ENCODE results near the gene SLC37A1.
"Not testable (repeated sequence)": the region's sequence is repeated elsewhere in the genome, so short reads cannot be mapped to it uniquely, and the experiment has no call there.

SLC37A1 gene

GRCh38 chr21:42513151-42513984, at the start of gene SLC37A1:
Gene SLC37A1, plus strand, starts transcription at chr21:42513852. Its CDS starts 4,603 bp downstream, at chr21:42518455.
- no peak for FAIRE-seq
- no peak for DNase-seq (ENCODE audit: extremely low spot score, insufficient read length, low read depth)

- no peak for DNase-seq (ENCODE audit: extremely low spot score, insufficient read length, low read depth)
- FAIRE-seq, result peak; percentile 63
Measured at GRCh38 chr21:42463861-42464515, 49.7 kb upstream of the SLC37A1 start.

GRCh38 chr21:42465008-42465802, 48.4 kb upstream of the SLC37A1 start:
- FAIRE-seq, result peak; percentile 97
- DNase-seq (ENCODE audit: extremely low spot score, insufficient read length, low read depth), result no peak

- no peak for DNase-seq (ENCODE audit: extremely low spot score, insufficient read length, low read depth)
- FAIRE-seq, result no peak
Measured at GRCh38 chr21:42465803-42466127, 47.9 kb upstream of the SLC37A1 start.

DNA sequence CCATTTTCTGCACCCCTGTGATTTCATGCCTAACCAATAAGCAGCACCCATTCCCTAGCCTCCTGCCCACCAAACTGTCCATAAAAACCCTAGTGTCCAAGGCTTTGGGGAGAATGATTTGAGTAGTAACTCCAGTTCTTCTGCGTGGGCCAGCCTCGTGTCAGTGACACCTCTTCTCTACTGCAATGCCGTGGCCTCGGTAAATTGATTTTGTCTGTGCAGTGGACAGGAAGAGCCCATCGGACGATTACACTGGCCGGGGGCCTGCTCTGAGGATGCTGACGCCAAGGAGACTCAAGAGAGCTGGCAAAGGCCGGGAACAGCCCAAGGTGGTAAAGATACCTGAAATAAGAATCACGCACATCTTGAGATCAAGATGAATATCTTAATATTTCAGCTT, 47.0 kb upstream of the SLC37A1 start:
- FAIRE-seq (no peak), DNase-seq (ENCODE audit: extremely low spot score, insufficient read length, low read depth) (no peak)

GRCh38 chr21:42467140-42467983, 46.3 kb upstream of the SLC37A1 start:
- DNase-seq (ENCODE audit: extremely low spot score, insufficient read length, low read depth) (no peak), FAIRE-seq (peak; percentile 91)

DNA sequence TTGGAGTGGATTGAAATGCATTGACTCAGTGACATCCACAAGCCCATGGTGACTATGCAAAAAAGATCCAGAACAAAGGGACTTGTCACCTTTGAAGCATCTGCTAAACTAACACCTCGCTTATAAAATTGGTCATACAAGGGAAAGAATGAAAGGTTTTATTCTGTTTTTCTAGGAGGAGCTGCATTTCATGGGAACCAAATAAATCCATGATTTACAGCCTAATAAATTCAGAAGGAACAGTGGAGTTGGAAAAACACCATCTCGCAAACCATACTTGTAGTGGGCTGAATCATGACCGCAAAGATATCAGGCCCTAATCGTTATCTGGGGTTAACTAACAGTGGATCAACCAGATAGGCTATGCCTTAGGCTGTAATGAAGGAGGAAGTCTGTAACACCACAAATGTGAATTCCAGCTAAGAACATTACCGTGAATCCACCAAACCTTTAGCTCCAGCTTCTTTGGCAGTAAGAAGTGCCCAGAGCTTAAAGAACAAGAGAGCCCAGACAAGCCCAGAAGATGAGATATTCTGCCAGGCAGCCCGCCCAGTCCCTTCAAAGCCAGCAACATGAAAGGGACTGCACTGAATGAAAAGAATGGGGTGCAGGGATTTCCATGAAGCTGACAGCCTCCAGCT, 45.0 kb upstream of the SLC37A1 start:
- no peak for FAIRE-seq

DNA sequence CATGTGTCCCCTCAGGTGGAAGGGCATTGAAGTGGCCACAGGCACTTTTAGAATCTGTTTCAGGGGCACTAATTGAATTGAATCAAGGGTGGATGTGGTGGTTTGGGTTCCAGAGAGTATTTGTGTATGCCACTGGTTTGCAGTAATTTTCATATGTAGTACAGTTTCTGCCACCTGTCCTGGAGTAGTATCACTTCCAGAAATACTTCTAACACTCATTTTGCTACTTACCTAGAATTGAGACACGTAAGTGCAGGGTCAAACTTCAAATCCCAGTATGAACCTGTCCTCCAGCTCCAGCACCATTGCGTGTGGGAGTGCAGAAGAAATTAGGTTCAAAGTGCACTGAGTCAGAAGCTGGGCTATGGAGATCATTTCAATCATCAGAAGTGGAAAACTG, 44.4 kb upstream of the SLC37A1 start:
- DNase-seq (ENCODE audit: extremely low spot score, insufficient read length, low read depth), result no peak
- FAIRE-seq, result peak; percentile 81

More for the DNA sequence above, 45.0 kb upstream of the SLC37A1 start:
- no peak for DNase-seq (ENCODE audit: extremely low spot score, insufficient read length, low read depth)

GRCh38 chr21:42469726-42470125, 43.9 kb upstream of the SLC37A1 start:
- not testable (repeated sequence) for FAIRE-seq

DNA sequence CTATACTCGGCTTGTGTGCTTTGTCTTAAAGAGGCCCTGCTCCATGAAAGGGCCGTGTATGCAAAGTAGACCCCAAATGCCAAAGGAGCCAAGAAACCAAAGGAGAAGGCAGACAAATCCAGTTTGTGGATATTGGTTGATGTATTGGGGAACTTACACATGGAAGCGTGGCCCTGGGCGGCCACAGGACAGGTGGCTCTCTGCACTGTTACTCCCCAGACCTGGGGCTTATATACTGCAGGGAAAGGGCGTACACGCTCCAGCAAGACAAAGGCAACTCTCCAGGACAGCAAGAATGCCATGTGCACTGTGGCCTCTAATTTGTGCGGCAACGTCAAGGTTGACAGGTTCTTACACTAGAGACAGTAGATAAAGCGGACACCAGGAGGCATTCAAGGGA, 42.4 kb upstream of the SLC37A1 start:
- DNase-seq (ENCODE audit: extremely low spot score, insufficient read length, low read depth), result no peak
- no peak for FAIRE-seq

More at GRCh38 chr21:42469726-42470125, 43.9 kb upstream of the SLC37A1 start:
- not testable (repeated sequence) for DNase-seq (ENCODE audit: extremely low spot score, insufficient read length, low read depth)

GRCh38 chr21:42471716-42472330, 41.8 kb upstream of the SLC37A1 start:
- DNase-seq (ENCODE audit: extremely low spot score, insufficient read length, low read depth) (no peak), FAIRE-seq (no peak)

GRCh38 chr21:42472521-42472920, 41.1 kb upstream of the SLC37A1 start:
- DNase-seq (ENCODE audit: extremely low spot score, insufficient read length, low read depth) (no peak), FAIRE-seq (no peak)

- DNase-seq (ENCODE audit: extremely low spot score, insufficient read length, low read depth), result no peak
- FAIRE-seq, result no peak
Measured at GRCh38 chr21:42473498-42474042, 40.1 kb upstream of the SLC37A1 start.

DNA sequence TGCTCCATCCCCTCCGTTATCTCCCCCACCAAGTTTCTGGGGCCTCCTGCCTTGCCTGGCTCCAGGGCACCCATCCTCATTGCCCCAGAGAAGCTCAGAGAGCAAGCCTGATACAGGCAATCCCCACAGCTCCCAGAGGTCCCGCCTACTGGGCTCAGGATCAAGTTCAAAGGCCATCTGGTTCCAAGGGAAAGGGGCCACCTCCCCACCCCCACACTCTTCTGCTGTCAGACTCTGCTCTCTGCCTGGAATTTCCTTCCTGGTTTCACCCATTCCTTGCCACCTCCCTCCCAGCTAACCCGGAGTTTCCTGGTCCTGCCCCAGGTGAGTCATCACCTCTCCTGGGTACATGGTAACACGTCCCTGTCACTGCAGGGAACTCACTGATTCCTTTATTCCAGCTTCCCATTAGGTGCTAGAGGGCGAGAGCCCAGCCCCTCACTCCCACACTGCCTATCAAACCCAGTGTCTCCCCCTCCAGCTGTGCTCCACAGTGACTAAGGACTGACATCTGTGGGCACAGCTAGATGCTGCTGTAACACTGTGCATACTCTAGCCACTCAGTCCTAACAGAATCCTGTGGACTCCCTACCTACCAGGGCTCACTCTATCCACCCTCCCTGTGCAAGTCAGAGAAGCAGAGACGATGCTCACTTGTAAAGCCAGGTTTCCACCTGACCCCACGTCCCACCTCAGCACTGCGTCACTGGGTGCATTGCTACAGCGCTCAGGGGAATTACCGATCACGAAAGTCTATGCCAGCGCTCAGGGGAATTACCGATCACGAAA, 39.4 kb upstream of the SLC37A1 start:
- FAIRE-seq (peak; percentile 83), DNase-seq (ENCODE audit: extremely low spot score, insufficient read length, low read depth) (no peak)

DNA sequence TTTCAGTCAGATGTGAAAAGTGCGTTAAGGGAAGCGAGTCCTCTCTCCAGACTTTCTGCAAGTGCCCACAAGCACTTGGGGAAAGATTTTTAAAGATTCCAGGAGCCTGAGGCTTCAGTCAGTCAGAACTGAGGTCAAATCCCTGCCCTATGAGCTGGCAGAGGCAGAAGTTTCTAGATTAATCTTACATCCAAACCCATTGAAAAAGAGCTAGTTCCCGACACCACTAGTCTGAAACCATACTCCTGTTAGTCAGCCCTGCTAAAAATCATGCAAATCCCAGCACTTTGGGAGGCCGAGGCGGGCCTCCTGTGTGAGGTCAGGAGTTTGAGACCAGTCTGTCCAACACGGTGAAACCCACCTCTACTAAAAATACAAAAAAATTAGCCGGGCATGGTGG, 38.6 kb upstream of the SLC37A1 start:
- no peak for FAIRE-seq
- no peak for DNase-seq (ENCODE audit: extremely low spot score, insufficient read length, low read depth)

- DNase-seq (ENCODE audit: extremely low spot score, insufficient read length, low read depth) (no peak), FAIRE-seq (peak; percentile 41)
Measured at GRCh38 chr21:42475526-42476387, 37.9 kb upstream of the SLC37A1 start.

Data from GM18507 (cell line).